ENCODE results near the gene NDNF.

GRCh38 chr4:121072224-121073003 is at the start of gene NDNF:
- TF ChIP-seq CTCF (conservative IDR thresholded peaks at IDR 0.05; ENCODE audit: low read depth, low read length) (no peak), EZH2 (IDR thresholded peaks at IDR 0.05; ENCODE audit: low read length, unreplicated experiment) (no peak)
